HAP-1 (cell line): ENCODE data around the gene RALB.
"Not testable (repeated sequence)": the region's sequence is repeated elsewhere in the genome, so short reads cannot be mapped to it uniquely, and the experiment has no call there.

Experiments
- DNase-seq, 2 experiments: peaks; one replicate each; pipeline ENCODE4 v3.0.0-alpha.2; 2016 to 2020; ENCODE audit warnings: low spot score in 2 of 2
- H3K27me3 ChIP-seq: fragments of 250-450 bp; sonication (Bioruptor Pico); 2 replicates; pipeline ENCODE4 v1.5.1; 2020; ENCODE audit warnings: low read depth, mild to moderate bottlenecking, moderate library complexity
- H3K36me3 ChIP-seq: fragments of 250-450 bp; sonication (Bioruptor Pico); replicated peaks from 2 replicates; pipeline ENCODE4 v1.5.1; 2020; ENCODE audit warnings: mild to moderate bottlenecking
- H3K4me1 ChIP-seq: fragments of 250-450 bp; sonication (Bioruptor Pico); 2 replicates; pipeline ENCODE4 v1.5.1; 2020; ENCODE audit warnings: mild to moderate bottlenecking
- H3K4me3 ChIP-seq: fragments of 250-450 bp; sonication (Bioruptor Pico); 2 replicates; pipeline ENCODE4 v1.5.1; 2020; ENCODE audit warnings: mild to moderate bottlenecking, moderate library complexity
- H3K9me3 ChIP-seq: fragments of 250-450 bp; sonication (Bioruptor Pico); 2 replicates; pipeline ENCODE4 v1.5.1; 2020; ENCODE audit warnings: mild to moderate bottlenecking, moderate library complexity
- in situ Hi-C: fragments of 300-500 bp; cut with MboI; formaldehyde crosslinking; loops from 3 replicates; pipeline ENCODE4 v1.14.3; 2020; ENCODE audit warnings: low sequenced_read_pairs, inconsistent platforms, mixed read lengths

Gene RALB

DNA sequence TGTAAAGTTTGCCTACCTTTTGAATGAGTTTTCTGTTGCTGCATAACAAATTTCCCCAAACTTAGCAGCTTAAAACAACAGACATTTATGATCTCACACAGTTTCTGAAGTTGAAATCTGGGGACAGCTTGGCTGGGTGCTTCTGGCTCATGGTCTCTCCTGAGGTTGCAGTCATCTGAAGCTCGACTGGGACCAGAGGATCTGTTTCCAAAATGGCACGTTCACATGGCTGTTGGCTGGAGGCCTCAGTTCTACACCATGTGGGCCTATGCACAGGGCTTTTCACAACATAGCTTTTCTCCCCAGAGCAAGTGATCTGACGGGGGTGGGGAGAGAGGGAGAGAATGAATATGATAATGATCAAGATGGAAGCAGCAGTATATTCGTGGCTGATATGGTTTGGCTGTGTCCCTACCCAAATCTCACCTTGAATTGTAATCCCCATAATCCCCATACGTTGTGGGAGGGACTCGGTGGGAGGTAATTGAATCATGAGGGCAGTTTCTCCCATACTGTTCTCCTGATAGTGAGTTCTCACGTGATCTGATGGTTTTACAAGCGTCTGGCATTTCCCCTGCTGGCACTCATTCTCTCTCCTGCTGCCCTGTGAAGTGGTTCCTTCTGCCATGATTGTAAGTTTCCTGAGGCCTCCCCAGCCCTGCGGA, 3.5 kb downstream of the RALB start:
- peaks cover 15% of the 10 kb centered on the region for H3K4me1 ChIP-seq
- no peaks in the 10 kb centered on the region for H3K27me3 ChIP-seq
- in situ Hi-C loops: no loop called here
- H3K4me3 ChIP-seq: no peak overlapping the region
- no peak for DNase-seq
- H3K9me3 ChIP-seq: no peaks in the 10 kb centered on the region
- H3K36me3 ChIP-seq: no peaks in the 10 kb centered on the region

DNA sequence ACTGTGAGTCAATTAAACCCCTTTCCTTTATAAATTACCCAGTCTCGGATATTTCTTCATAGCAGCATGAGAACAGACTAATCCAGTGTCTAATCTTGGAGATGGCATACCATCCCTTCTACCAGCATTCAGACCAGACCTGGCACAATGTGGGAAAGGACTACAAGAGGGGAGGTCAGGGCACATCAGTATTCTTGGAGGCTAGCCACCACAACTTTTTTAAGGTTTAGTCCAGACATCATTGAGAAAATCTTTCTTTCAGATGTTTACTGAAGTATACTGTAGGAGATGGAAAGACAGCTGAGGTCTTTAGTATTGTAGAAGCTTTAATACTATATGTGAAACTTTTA, 4.0 kb downstream of the RALB start:
- no peak overlapping the region for H3K4me3 ChIP-seq
- peaks cover 15% of the 10 kb centered on the region for H3K4me1 ChIP-seq
- no peak for DNase-seq

DNA sequence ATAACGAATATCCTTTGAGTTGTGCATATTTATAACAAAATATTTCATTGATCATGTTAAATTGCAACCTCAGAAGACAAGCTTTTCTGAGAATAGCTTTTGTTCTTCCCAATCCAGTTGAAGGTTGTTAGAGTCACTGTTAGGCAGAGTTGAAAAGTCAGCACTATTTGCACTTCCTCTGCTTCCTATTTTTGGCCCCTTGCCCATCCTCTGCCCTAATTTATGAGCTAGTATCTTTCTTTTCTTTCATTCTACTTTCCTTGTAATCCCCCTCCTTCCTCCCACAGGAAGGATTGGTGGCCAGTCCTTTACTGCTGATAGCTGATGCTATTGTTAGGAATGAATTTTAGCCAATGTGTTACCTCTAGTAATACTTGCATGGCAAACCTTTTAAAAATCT, 4.9 kb downstream of the RALB start:
- in situ Hi-C loops: no loop called here
- Histone ChIP-seq H3K9me3 (no peaks in the 10 kb centered on the region), H3K4me1 (peaks cover 9% of the 10 kb centered on the region), H3K27me3 (no peaks in the 10 kb centered on the region), H3K4me3 (no peak overlapping the region), H3K36me3 (no peaks in the 10 kb centered on the region)
- no peak for DNase-seq

More for the DNA sequence above, 4.0 kb downstream of the RALB start:
- Histone ChIP-seq H3K36me3 (no peaks in the 10 kb centered on the region), H3K27me3 (no peaks in the 10 kb centered on the region), H3K9me3 (no peaks in the 10 kb centered on the region)
- in situ Hi-C loops: no loop called here

- DNase-seq: no peak
- no peak overlapping the region for H3K4me3 ChIP-seq
- in situ Hi-C loops: no loop called here
- no peaks in the 10 kb centered on the region for H3K36me3 ChIP-seq
- H3K4me1 ChIP-seq: peaks cover 9% of the 10 kb centered on the region
- no peaks in the 10 kb centered on the region for H3K27me3 ChIP-seq
- no peaks in the 10 kb centered on the region for H3K9me3 ChIP-seq
These were observed 5.5 kb downstream of the RALB start for GRCh38 chr2:120258196-120258595.

DNA sequence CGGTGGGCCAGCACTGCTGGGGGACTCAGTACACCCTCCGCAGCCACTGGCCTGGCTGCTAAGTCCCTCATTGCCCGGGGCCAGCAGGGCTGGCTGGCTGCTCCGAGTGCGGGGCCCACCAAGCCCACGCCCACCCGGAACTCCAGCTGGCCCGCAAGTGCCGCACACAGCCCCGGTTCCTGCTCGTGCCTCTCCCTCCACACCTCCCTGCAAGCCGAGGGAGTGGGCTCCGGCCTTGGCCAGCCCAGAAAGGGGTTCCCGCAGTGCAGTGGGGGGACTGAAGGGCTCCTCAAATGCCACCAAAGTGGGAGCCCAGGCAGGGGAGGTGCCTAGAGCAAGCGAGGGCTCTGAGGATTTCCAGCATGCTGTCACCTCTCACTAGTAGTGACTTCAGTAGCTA, 7.3 kb downstream of the RALB start:
- H3K27me3 ChIP-seq, H3K4me3 ChIP-seq, H3K9me3 ChIP-seq, in situ Hi-C loops, H3K36me3 ChIP-seq, H3K4me1 ChIP-seq, DNase-seq: not testable (repeated sequence)

DNA sequence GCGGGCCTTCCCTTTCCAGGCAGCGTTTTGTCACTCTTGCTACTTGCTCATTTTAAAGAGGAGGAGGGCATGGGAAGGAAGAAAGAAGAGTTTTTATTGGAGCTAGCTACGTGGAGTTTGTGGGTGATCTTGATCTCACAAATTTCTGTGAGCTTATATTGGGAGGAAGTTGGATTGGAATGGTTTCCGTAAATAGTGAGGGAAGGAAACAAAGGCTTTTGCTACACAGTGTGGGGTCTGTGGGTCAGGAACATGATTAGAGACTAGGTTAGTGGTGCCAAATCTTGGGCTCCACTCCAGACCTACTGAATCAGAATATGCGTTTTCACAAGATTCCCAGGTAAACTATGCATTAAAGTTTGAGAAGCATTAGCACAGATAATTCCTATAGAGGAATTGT, 8.1 kb downstream of the RALB start:
- in situ Hi-C loops: no loop called here
- no peaks in the 10 kb centered on the region for H3K36me3 ChIP-seq
- no peak for DNase-seq
- no peaks in the 10 kb centered on the region for H3K27me3 ChIP-seq
- peaks cover 7% of the 10 kb centered on the region for H3K4me1 ChIP-seq
- H3K4me3 ChIP-seq: no peak overlapping the region
- no peaks in the 10 kb centered on the region for H3K9me3 ChIP-seq

GRCh38 chr2:120261387-120262006, 8.8 kb downstream of the RALB start:
- Histone ChIP-seq H3K4me3 (no peak overlapping the region), H3K4me1 (peaks cover 7% of the 10 kb centered on the region), H3K27me3 (no peaks in the 10 kb centered on the region), H3K9me3 (no peaks in the 10 kb centered on the region), H3K36me3 (no peaks in the 10 kb centered on the region)
- DNase-seq: no peak
- in situ Hi-C loops: no loop called here

GRCh38 chr2:120262150-120262549, 9.5 kb downstream of the RALB start:
- in situ Hi-C loops: no loop called here
- H3K36me3 ChIP-seq: no peaks in the 10 kb centered on the region
- no peaks in the 10 kb centered on the region for H3K9me3 ChIP-seq
- H3K4me3 ChIP-seq: no peak overlapping the region
- peaks cover 7% of the 10 kb centered on the region for H3K4me1 ChIP-seq
- H3K27me3 ChIP-seq: no peaks in the 10 kb centered on the region
- no peak for DNase-seq

DNA sequence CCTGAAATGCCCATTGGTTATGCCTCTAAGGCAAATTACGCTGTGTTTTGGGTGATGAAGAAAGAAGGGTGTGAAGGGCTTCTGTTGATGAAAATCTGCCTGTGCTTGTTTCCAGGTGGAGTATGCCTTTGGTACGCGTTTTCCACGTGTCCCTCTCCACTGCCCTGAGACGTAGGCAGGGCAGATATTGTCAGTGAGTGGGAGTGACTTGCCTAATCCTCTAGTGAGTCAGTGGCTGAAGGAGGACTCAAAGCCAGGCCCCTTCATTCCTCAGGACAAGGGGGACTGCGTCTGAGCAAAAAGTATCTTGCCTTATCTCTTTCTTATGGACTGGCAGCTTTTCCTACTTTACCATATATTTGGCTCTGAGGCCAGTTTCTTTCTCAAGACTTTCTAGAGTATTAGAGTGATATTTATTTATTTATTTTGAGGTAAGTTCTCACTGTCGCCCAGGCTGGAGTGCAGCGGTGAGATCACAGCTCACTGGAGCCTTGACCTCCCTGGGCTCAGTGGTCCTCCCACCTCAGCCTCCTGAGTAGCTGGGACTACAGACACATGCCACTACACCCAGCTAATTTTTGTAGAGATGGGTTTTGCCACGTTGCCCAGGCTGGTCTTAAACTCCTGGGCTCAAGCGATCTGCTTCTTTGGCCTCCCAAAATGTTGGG, 10.2 kb downstream of the RALB start:
- in situ Hi-C loops: no loop called here
- no peaks in the 10 kb centered on the region for H3K36me3 ChIP-seq
- no peak for DNase-seq
- H3K4me1 ChIP-seq: peaks cover 7% of the 10 kb centered on the region
- H3K9me3 ChIP-seq: no peaks in the 10 kb centered on the region
- H3K4me3 ChIP-seq: no peak overlapping the region
- no peaks in the 10 kb centered on the region for H3K27me3 ChIP-seq

- no peak for DNase-seq
- in situ Hi-C loops: no loop called here
- H3K27me3 ChIP-seq: no peaks in the 10 kb centered on the region
- H3K4me1 ChIP-seq: peaks cover 7% of the 10 kb centered on the region
- H3K4me3 ChIP-seq: no peak overlapping the region
- H3K36me3 ChIP-seq: no peaks in the 10 kb centered on the region
- H3K9me3 ChIP-seq: no peaks in the 10 kb centered on the region
These were observed 12.4 kb downstream of the RALB start for GRCh38 chr2:120265006-120265405.

DNA sequence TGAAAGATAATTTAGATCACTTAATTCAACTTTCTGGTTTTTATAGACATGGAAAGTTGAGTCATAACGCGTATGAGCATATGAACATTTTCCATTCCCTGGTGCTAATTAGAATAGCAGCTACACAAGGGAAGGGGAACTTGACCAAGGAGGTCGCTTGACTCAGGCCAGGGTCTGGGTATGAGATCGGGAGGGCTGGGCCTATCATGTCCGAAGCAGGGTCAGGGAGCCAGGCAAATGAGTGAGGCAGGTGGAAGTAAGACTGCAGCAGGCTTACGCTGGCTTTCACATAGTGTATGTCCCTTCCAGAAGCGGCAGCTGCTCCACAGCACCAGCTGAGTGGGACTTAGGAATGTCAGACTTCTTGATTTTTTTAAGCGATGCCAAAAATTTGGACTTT, 14.7 kb downstream of the RALB start:
- no peak for DNase-seq
- no peaks in the 10 kb centered on the region for H3K27me3 ChIP-seq
- H3K4me1 ChIP-seq: peaks cover 7% of the 10 kb centered on the region
- no peaks in the 10 kb centered on the region for H3K36me3 ChIP-seq
- no peaks in the 10 kb centered on the region for H3K9me3 ChIP-seq
- H3K4me3 ChIP-seq: no peak overlapping the region
- in situ Hi-C loops: no loop called here

- in situ Hi-C loops: no loop called here
- H3K4me1 ChIP-seq: peaks cover 7% of the 10 kb centered on the region
- no peaks in the 10 kb centered on the region for H3K9me3 ChIP-seq
- no peak overlapping the region for H3K4me3 ChIP-seq
- H3K27me3 ChIP-seq: no peaks in the 10 kb centered on the region
- H3K36me3 ChIP-seq: no peaks in the 10 kb centered on the region
- no peak for DNase-seq
These were observed 16.6 kb downstream of the RALB start for GRCh38 chr2:120269076-120269744.

- no peak for DNase-seq
- Histone ChIP-seq H3K4me3 (no peak overlapping the region), H3K36me3 (no peaks in the 10 kb centered on the region), H3K27me3 (no peaks in the 10 kb centered on the region), H3K9me3 (no peaks in the 10 kb centered on the region), H3K4me1 (peaks cover 6% of the 10 kb centered on the region)
- in situ Hi-C loops: no loop called here
These were observed 17.2 kb downstream of the RALB start for GRCh38 chr2:120269816-120270215.

DNA sequence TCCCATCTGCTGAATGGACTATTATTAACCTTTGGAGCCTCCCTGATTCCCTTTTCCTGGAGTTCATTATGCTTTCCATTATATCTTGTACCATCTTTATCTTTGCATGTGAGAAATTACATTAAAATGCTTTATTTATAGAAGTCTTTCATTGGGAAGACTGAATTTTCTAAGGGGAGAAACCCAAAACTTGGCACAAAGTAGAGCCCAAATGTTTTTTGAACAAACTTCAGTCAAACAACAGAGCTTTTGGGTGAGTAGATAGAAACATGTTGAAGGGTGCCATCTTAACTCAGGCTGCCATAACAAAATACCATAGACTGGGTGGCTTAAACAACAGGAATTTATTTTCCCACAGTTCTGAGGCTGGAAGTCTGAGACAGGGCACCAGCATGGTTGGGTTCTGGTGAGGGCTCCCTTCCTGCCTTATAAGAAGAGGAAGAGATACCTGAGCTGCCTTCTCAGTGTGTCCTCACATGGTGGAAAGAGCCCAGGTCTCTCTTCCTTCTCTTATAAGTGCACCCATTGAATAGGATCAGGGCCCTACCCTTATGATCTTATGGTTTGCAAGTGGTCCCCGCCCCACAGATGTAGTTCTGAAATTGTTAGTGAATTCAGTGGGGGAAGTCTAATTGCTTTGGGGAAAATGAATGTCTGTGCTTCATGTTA, 19.2 kb downstream of the RALB start:
- Histone ChIP-seq H3K4me1 (no peaks in the 10 kb centered on the region), H3K27me3 (no peaks in the 10 kb centered on the region), H3K36me3 (no peaks in the 10 kb centered on the region), H3K4me3 (no peak overlapping the region), H3K9me3 (no peaks in the 10 kb centered on the region)
- in situ Hi-C loops: no loop called here
- no peak for DNase-seq
